ENCODE data around the gene RHOT2.

DNA sequence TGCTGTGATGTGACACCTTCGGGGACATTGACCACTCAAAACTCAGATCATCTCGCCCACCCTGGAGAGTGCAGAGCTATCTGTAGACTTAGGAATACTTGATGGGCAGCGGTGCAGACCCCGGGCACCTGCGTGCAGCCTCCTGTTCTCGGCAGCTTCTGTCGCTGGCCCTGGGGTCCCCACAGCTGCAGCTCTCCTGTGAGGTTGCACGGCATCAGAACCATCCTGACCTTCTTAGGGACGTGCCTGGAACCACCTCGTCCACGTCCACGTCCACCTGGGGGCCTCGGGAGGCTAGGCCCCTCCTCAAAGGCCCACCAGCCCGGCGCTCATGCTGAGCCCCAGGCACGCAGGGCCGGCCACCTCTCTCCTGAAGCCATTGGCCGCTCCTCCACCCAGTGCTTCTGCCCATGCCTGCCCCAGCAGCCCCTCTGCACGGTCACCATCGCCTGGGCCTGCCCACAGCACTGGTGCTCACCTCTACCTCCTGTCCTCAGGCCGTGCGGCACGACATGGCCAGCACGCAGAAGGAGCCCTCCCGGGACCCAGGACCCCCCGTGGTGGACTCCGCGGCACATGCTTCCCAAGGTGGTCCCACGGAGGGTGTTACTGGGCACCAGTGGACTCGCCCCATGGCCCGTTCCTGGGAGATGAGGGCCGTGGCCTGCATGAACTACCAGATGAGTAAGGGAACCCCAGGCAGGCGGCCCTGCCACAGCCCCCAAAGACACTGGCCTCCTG is 39.4 kb upstream of the RHOT2 start:
- TF ChIP-seq, protein P1, sequence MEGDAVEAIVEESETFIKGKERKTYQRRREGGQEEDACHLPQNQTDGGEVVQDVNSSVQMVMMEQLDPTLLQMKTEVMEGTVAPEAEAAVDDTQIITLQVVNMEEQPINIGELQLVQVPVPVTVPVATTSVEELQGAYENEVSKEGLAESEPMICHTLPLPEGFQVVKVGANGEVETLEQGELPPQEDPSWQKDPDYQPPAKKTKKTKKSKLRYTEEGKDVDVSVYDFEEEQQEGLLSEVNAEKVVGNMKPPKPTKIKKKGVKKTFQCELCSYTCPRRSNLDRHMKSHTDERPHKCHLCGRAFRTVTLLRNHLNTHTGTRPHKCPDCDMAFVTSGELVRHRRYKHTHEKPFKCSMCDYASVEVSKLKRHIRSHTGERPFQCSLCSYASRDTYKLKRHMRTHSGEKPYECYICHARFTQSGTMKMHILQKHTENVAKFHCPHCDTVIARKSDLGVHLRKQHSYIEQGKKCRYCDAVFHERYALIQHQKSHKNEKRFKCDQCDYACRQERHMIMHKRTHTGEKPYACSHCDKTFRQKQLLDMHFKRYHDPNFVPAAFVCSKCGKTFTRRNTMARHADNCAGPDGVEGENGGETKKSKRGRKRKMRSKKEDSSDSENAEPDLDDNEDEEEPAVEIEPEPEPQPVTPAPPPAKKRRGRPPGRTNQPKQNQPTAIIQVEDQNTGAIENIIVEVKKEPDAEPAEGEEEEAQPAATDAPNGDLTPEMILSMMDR (IDR thresholded peaks at IDR 0.05) = no peak
- no peak for TF ChIP-seq POLR2A (IDR thresholded peaks at IDR 0.05)
